ENCODE data around the gene SIK2.

Gene SIK2

GRCh38 chr11:111606986-111607385 is 4.7 kb downstream of the SIK2 start:
- Histone ChIP-seq H2BK120ac (ENCODE audit: low read depth, low read length) (no peak overlapping the region), H3K14ac (ENCODE audit: low read length in 2 of 2) (no peak overlapping the region), H2BK15ac (ENCODE audit: low read depth, poor library complexity, severe bottlenecking) (no peak overlapping the region), H3K4me1 (ENCODE audit: control insufficient read depth, insufficient read depth, low read depth, low read length) (peaks cover 1% of the 10 kb centered on the region), H3K4me3 (ENCODE audit: insufficient read depth in 1 of 2, low read depth in 1 of 2, low read length in 2 of 2) (no peak overlapping the region), H3K27ac (ENCODE audit: low read length, poor library complexity, severe bottlenecking) (no peak overlapping the region), H3K79me1 (replicated peaks; ENCODE audit: low read length, poor library complexity, severe bottlenecking) (peaks cover 1% of the 10 kb centered on the region), H3K18ac (ENCODE audit: low read depth in 1 of 2, low read length in 2 of 2) (no peak overlapping the region), H2AK5ac (ENCODE audit: low read length, severe bottlenecking) (no peak overlapping the region), H3K23ac (ENCODE audit: low read length in 2 of 2) (no peak overlapping the region), H2AFZ (ENCODE audit: low read depth, low read length) (no peak overlapping the region), H3K9me3 (ENCODE audit: control insufficient read depth, low read length) (no peaks in the 10 kb centered on the region), H4K91ac (ENCODE audit: low read length) (no peak overlapping the region), H3K4me2 (ENCODE audit: low read length, poor library complexity, severe bottlenecking) (no peak overlapping the region), H2BK5ac (ENCODE audit: low read depth, low read length, poor library complexity, severe bottlenecking) (no peak overlapping the region), H2BK12ac (ENCODE audit: low read length in 2 of 2) (no peak overlapping the region), H3K9ac (ENCODE audit: low read length) (peak overlapping the region; percentile 53), H4K8ac (ENCODE audit: low read length) (no peak overlapping the region), H3K36me3 (ENCODE audit: control insufficient read depth in 1 of 2, insufficient read depth in 2 of 2, low read depth in 1 of 2, low read length in 2 of 2) (no peaks in the 10 kb centered on the region), H3K4ac (ENCODE audit: low read depth in 1 of 2, low read length in 2 of 2) (no peak overlapping the region), H3K27me3 (ENCODE audit: control insufficient read depth in 1 of 2, insufficient read depth in 1 of 2, low read length in 2 of 2) (no peaks in the 10 kb centered on the region)
- no peak for DNase-seq

GRCh38 chr11:111607751-111608150 is 5.5 kb downstream of the SIK2 start:
- no peak overlapping the region for H2AK5ac ChIP-seq (ENCODE audit: low read length, severe bottlenecking)
- no peak overlapping the region for H3K14ac ChIP-seq (ENCODE audit: low read length in 2 of 2)
- no peak overlapping the region for H2BK15ac ChIP-seq (ENCODE audit: low read depth, poor library complexity, severe bottlenecking)
- H2AFZ ChIP-seq (ENCODE audit: low read depth, low read length) = no peak overlapping the region
- H2BK5ac ChIP-seq (ENCODE audit: low read depth, low read length, poor library complexity, severe bottlenecking) = no peak overlapping the region
- H4K91ac ChIP-seq (ENCODE audit: low read length) = no peak overlapping the region
- H3K4ac ChIP-seq (ENCODE audit: low read depth in 1 of 2, low read length in 2 of 2) = no peak overlapping the region
- no peak overlapping the region for H3K23ac ChIP-seq (ENCODE audit: low read length in 2 of 2)
- no peak overlapping the region for H3K27ac ChIP-seq (ENCODE audit: low read length, poor library complexity, severe bottlenecking)
- H4K8ac ChIP-seq (ENCODE audit: low read length) = no peak overlapping the region
- no CpG with 5 or more reads among the region's 3 CpGs for WGBS
- H3K27me3 ChIP-seq (ENCODE audit: control insufficient read depth in 1 of 2, insufficient read depth in 1 of 2, low read length in 2 of 2) = no peaks in the 10 kb centered on the region
- H3K9me3 ChIP-seq (ENCODE audit: control insufficient read depth, low read length) = no peaks in the 10 kb centered on the region
- no peak overlapping the region for H2BK12ac ChIP-seq (ENCODE audit: low read length in 2 of 2)
- no peak for DNase-seq
- H2BK120ac ChIP-seq (ENCODE audit: low read depth, low read length) = no peak overlapping the region
- H3K4me2 ChIP-seq (ENCODE audit: low read length, poor library complexity, severe bottlenecking) = no peak overlapping the region
- peaks cover 4% of the 10 kb centered on the region for H3K79me1 ChIP-seq (replicated peaks; ENCODE audit: low read length, poor library complexity, severe bottlenecking)
- H3K4me1 ChIP-seq (ENCODE audit: control insufficient read depth, insufficient read depth, low read depth, low read length) = peaks cover 1% of the 10 kb centered on the region
- H3K18ac ChIP-seq (ENCODE audit: low read depth in 1 of 2, low read length in 2 of 2) = no peak overlapping the region
- H3K9ac ChIP-seq (ENCODE audit: low read length) = no peak overlapping the region
- H3K36me3 ChIP-seq (ENCODE audit: control insufficient read depth in 1 of 2, insufficient read depth in 2 of 2, low read depth in 1 of 2, low read length in 2 of 2) = no peaks in the 10 kb centered on the region
- H3K4me3 ChIP-seq (ENCODE audit: insufficient read depth in 1 of 2, low read depth in 1 of 2, low read length in 2 of 2) = no peak overlapping the region

- Histone ChIP-seq H4K8ac (ENCODE audit: low read length) (no peak overlapping the region), H3K9me3 (ENCODE audit: control insufficient read depth, low read length) (no peaks in the 10 kb centered on the region), H3K27me3 (ENCODE audit: control insufficient read depth in 1 of 2, insufficient read depth in 1 of 2, low read length in 2 of 2) (no peaks in the 10 kb centered on the region), H3K9ac (ENCODE audit: low read length) (no peak overlapping the region), H3K27ac (ENCODE audit: low read length, poor library complexity, severe bottlenecking) (no peak overlapping the region), H3K18ac (ENCODE audit: low read depth in 1 of 2, low read length in 2 of 2) (no peak overlapping the region), H3K4me1 (ENCODE audit: control insufficient read depth, insufficient read depth, low read depth, low read length) (no peaks in the 10 kb centered on the region), H4K91ac (ENCODE audit: low read length) (no peak overlapping the region), H2BK12ac (ENCODE audit: low read length in 2 of 2) (no peak overlapping the region), H2AK5ac (ENCODE audit: low read length, severe bottlenecking) (no peak overlapping the region), H3K79me1 (replicated peaks; ENCODE audit: low read length, poor library complexity, severe bottlenecking) (peaks cover 7% of the 10 kb centered on the region), H3K4me2 (ENCODE audit: low read length, poor library complexity, severe bottlenecking) (no peak overlapping the region), H3K14ac (ENCODE audit: low read length in 2 of 2) (no peak overlapping the region), H3K4ac (ENCODE audit: low read depth in 1 of 2, low read length in 2 of 2) (no peak overlapping the region), H3K23ac (ENCODE audit: low read length in 2 of 2) (no peak overlapping the region), H2BK15ac (ENCODE audit: low read depth, poor library complexity, severe bottlenecking) (no peak overlapping the region), H2BK5ac (ENCODE audit: low read depth, low read length, poor library complexity, severe bottlenecking) (no peak overlapping the region), H2AFZ (ENCODE audit: low read depth, low read length) (no peak overlapping the region), H3K4me3 (ENCODE audit: insufficient read depth in 1 of 2, low read depth in 1 of 2, low read length in 2 of 2) (no peak overlapping the region), H3K36me3 (ENCODE audit: control insufficient read depth in 1 of 2, insufficient read depth in 2 of 2, low read depth in 1 of 2, low read length in 2 of 2) (peaks cover 0 to 14% of the 10 kb centered on the region in 2 experiments), H2BK120ac (ENCODE audit: low read depth, low read length) (no peak overlapping the region)
- WGBS = 100% methylated on average over 1 of the region's 1 CpG
- peak; percentile 30 for DNase-seq
These were observed 10.0 kb downstream of the SIK2 start for GRCh38 chr11:111612224-111612623.

GRCh38 chr11:111617286-111617685 is 15.0 kb downstream of the SIK2 start:
- WGBS = 100% methylated on average over 3 of the region's 4 CpGs
- DNase-seq = no peak
- H2BK12ac ChIP-seq (ENCODE audit: low read length in 2 of 2) = no peak overlapping the region
- H4K91ac ChIP-seq (ENCODE audit: low read length) = no peak overlapping the region
- no peaks in the 10 kb centered on the region for H3K4me1 ChIP-seq (ENCODE audit: control insufficient read depth, insufficient read depth, low read depth, low read length)
- H3K27me3 ChIP-seq (ENCODE audit: control insufficient read depth in 1 of 2, insufficient read depth in 1 of 2, low read length in 2 of 2) = no peaks in the 10 kb centered on the region
- no peak overlapping the region for H2BK120ac ChIP-seq (ENCODE audit: low read depth, low read length)
- H3K23ac ChIP-seq (ENCODE audit: low read length in 2 of 2) = no peak overlapping the region
- peaks cover 13% of the 10 kb centered on the region for H3K79me1 ChIP-seq (replicated peaks; ENCODE audit: low read length, poor library complexity, severe bottlenecking)
- H3K4me3 ChIP-seq (ENCODE audit: insufficient read depth in 1 of 2, low read depth in 1 of 2, low read length in 2 of 2) = no peak overlapping the region
- H3K14ac ChIP-seq (ENCODE audit: low read length in 2 of 2) = no peak overlapping the region
- no peak overlapping the region for H3K9ac ChIP-seq (ENCODE audit: low read length)
- no peak overlapping the region for H3K18ac ChIP-seq (ENCODE audit: low read depth in 1 of 2, low read length in 2 of 2)
- H3K4me2 ChIP-seq (ENCODE audit: low read length, poor library complexity, severe bottlenecking) = no peak overlapping the region
- no peak overlapping the region for H3K4ac ChIP-seq (ENCODE audit: low read depth in 1 of 2, low read length in 2 of 2)
- no peak overlapping the region for H2AK5ac ChIP-seq (ENCODE audit: low read length, severe bottlenecking)
- peaks cover 8 to 59% of the 10 kb centered on the region in 2 experiments for H3K36me3 ChIP-seq (ENCODE audit: control insufficient read depth in 1 of 2, insufficient read depth in 2 of 2, low read depth in 1 of 2, low read length in 2 of 2)
- H2AFZ ChIP-seq (ENCODE audit: low read depth, low read length) = no peak overlapping the region
- H2BK15ac ChIP-seq (ENCODE audit: low read depth, poor library complexity, severe bottlenecking) = no peak overlapping the region
- no peak overlapping the region for H4K8ac ChIP-seq (ENCODE audit: low read length)
- no peaks in the 10 kb centered on the region for H3K9me3 ChIP-seq (ENCODE audit: control insufficient read depth, low read length)
- no peak overlapping the region for H2BK5ac ChIP-seq (ENCODE audit: low read depth, low read length, poor library complexity, severe bottlenecking)
- H3K27ac ChIP-seq (ENCODE audit: low read length, poor library complexity, severe bottlenecking) = no peak overlapping the region
